Memory B cell (primary cell): ENCODE measurements around the gene NTM.
"Not testable (repeated sequence)": the region's sequence is repeated elsewhere in the genome, so short reads cannot be mapped to it uniquely, and the experiment has no call there.

Experiments used
- ATAC-seq: fragments of 150-1000 bp; cut with Tn5 transposase; 2 replicates; pipeline ENCODE4 v1.10.0; 2021; ENCODE audit warnings: low read depth, mild to moderate bottlenecking, moderate library complexity
- DNase-seq, 2 donors: peaks; one replicate each; pipeline ENCODE4 v3.0.0; 2022; ENCODE audit warnings: low spot score in 2 of 2
- H3K27ac Mint-ChIP-seq: one replicate; pipeline ENCODE4 v1.8.0; 2022; ENCODE audit warnings: mild to moderate bottlenecking, moderate library complexity, mixed read lengths
- H3K27me3 Mint-ChIP-seq: one replicate; pipeline ENCODE4 v1.8.0; 2022; ENCODE audit warnings: mixed read lengths
- H3K36me3 Mint-ChIP-seq: one replicate; pipeline ENCODE4 v1.8.0; 2022; ENCODE audit warnings: mild to moderate bottlenecking, mixed read lengths
- H3K4me1 Mint-ChIP-seq: one replicate; pipeline ENCODE4 v1.8.0; 2022; ENCODE audit warnings: mixed read lengths
- H3K4me3 Mint-ChIP-seq: one replicate; pipeline ENCODE4 v1.8.0; 2022; ENCODE audit warnings: mild to moderate bottlenecking, moderate library complexity, mixed read lengths
- H3K9me3 Mint-ChIP-seq: one replicate; pipeline ENCODE4 v1.8.0; 2022; ENCODE audit warnings: mixed read lengths

The NTM gene

GRCh38 chr11:131899950-131900580, 529.6 kb downstream of the NTM start:
- DNase-seq (no peak), ATAC-seq (no peak)
- Mint-ChIP-seq H3K27ac (no peak overlapping the region), H3K27me3 (no peaks in the 10 kb centered on the region), H3K36me3 (no peaks in the 10 kb centered on the region), H3K4me3 (no peak overlapping the region), H3K9me3 (peaks cover 5% of the 10 kb centered on the region), H3K4me1 (no peaks in the 10 kb centered on the region)

- H3K27ac Mint-ChIP-seq = no peak overlapping the region
- no peak overlapping the region for H3K4me3 Mint-ChIP-seq
- no peaks in the 10 kb centered on the region for H3K27me3 Mint-ChIP-seq
- H3K36me3 Mint-ChIP-seq = no peaks in the 10 kb centered on the region
- no peaks in the 10 kb centered on the region for H3K4me1 Mint-ChIP-seq
- no peak for ATAC-seq
- peaks cover 3% of the 10 kb centered on the region for H3K9me3 Mint-ChIP-seq
- no peak for DNase-seq
Measured at GRCh38 chr11:131902421-131902820, 532.0 kb downstream of the NTM start.

- ATAC-seq (no peak), DNase-seq (no peak)
- Mint-ChIP-seq H3K27me3 (no peaks in the 10 kb centered on the region), H3K9me3 (peaks cover 3% of the 10 kb centered on the region), H3K27ac (no peak overlapping the region), H3K36me3 (no peaks in the 10 kb centered on the region), H3K4me3 (no peak overlapping the region), H3K4me1 (no peaks in the 10 kb centered on the region)
Measured at GRCh38 chr11:131903074-131903473, 532.7 kb downstream of the NTM start.

- no peak overlapping the region for H3K27ac Mint-ChIP-seq
- H3K27me3 Mint-ChIP-seq = peaks cover 2% of the 10 kb centered on the region
- no peak overlapping the region for H3K4me3 Mint-ChIP-seq
- H3K4me1 Mint-ChIP-seq = no peaks in the 10 kb centered on the region
- no peak for DNase-seq
- peaks cover 3% of the 10 kb centered on the region for H3K9me3 Mint-ChIP-seq
- no peaks in the 10 kb centered on the region for H3K36me3 Mint-ChIP-seq
- no peak for ATAC-seq
Measured at GRCh38 chr11:131904756-131905155, 534.3 kb downstream of the NTM start.

GRCh38 chr11:131906963-131907362, 536.5 kb downstream of the NTM start:
- no peak for DNase-seq
- H3K4me1 Mint-ChIP-seq = no peaks in the 10 kb centered on the region
- no peak for ATAC-seq
- H3K4me3 Mint-ChIP-seq = no peak overlapping the region
- no peaks in the 10 kb centered on the region for H3K36me3 Mint-ChIP-seq
- H3K27me3 Mint-ChIP-seq = peaks cover 4% of the 10 kb centered on the region
- H3K27ac Mint-ChIP-seq = no peak overlapping the region
- peaks cover 1% of the 10 kb centered on the region for H3K9me3 Mint-ChIP-seq

- no peak for DNase-seq
- peaks cover 5% of the 10 kb centered on the region for H3K27me3 Mint-ChIP-seq
- H3K9me3 Mint-ChIP-seq = peaks cover 1% of the 10 kb centered on the region
- H3K36me3 Mint-ChIP-seq = no peaks in the 10 kb centered on the region
- no peak for ATAC-seq
- H3K4me1 Mint-ChIP-seq = no peaks in the 10 kb centered on the region
- H3K27ac Mint-ChIP-seq = no peak overlapping the region
- no peak overlapping the region for H3K4me3 Mint-ChIP-seq
Measured at GRCh38 chr11:131907371-131907770, 537.0 kb downstream of the NTM start.

- Mint-ChIP-seq H3K4me1 (no peaks in the 10 kb centered on the region), H3K36me3 (no peaks in the 10 kb centered on the region), H3K27ac (no peak overlapping the region), H3K4me3 (no peak overlapping the region), H3K27me3 (peaks cover 5% of the 10 kb centered on the region), H3K9me3 (no peaks in the 10 kb centered on the region)
- ATAC-seq = no peak
- DNase-seq = no peak
Measured at GRCh38 chr11:131908316-131908715, 537.9 kb downstream of the NTM start.

GRCh38 chr11:131909426-131910177, 539.2 kb downstream of the NTM start:
- peaks cover 5% of the 10 kb centered on the region for H3K27me3 Mint-ChIP-seq
- no peak overlapping the region for H3K27ac Mint-ChIP-seq
- no peaks in the 10 kb centered on the region for H3K36me3 Mint-ChIP-seq
- no peak overlapping the region for H3K4me3 Mint-ChIP-seq
- ATAC-seq (no peak), DNase-seq (no peak)
- no peaks in the 10 kb centered on the region for H3K4me1 Mint-ChIP-seq
- H3K9me3 Mint-ChIP-seq = no peaks in the 10 kb centered on the region

- peaks cover 5% of the 10 kb centered on the region for H3K27me3 Mint-ChIP-seq
- H3K27ac Mint-ChIP-seq = no peak overlapping the region
- no peak overlapping the region for H3K4me3 Mint-ChIP-seq
Measured at GRCh38 chr11:131910178-131910522, 539.7 kb downstream of the NTM start.

GRCh38 chr11:131910523-131911387, 540.3 kb downstream of the NTM start:
- ATAC-seq (no peak), DNase-seq (no peak)
- no peaks in the 10 kb centered on the region for H3K4me1 Mint-ChIP-seq
- H3K27me3 Mint-ChIP-seq = peaks cover 5% of the 10 kb centered on the region
- H3K36me3 Mint-ChIP-seq = no peaks in the 10 kb centered on the region
- no peak overlapping the region for H3K27ac Mint-ChIP-seq
- H3K4me3 Mint-ChIP-seq = no peak overlapping the region
- no peaks in the 10 kb centered on the region for H3K9me3 Mint-ChIP-seq

More at GRCh38 chr11:131910178-131910522, 539.7 kb downstream of the NTM start:
- no peaks in the 10 kb centered on the region for H3K4me1 Mint-ChIP-seq
- ATAC-seq (no peak), DNase-seq (no peak)
- H3K36me3 Mint-ChIP-seq = no peaks in the 10 kb centered on the region
- H3K9me3 Mint-ChIP-seq = no peaks in the 10 kb centered on the region

- not testable (repeated sequence) for DNase-seq, H3K9me3 Mint-ChIP-seq, H3K4me1 Mint-ChIP-seq, ATAC-seq, H3K27me3 Mint-ChIP-seq, H3K4me3 Mint-ChIP-seq, H3K27ac Mint-ChIP-seq, H3K36me3 Mint-ChIP-seq
Measured at GRCh38 chr11:131911388-131912032, 541.1 kb downstream of the NTM start.

GRCh38 chr11:131912134-131912533, 541.7 kb downstream of the NTM start:
- H3K36me3 Mint-ChIP-seq = no peaks in the 10 kb centered on the region
- ATAC-seq (no peak), DNase-seq (no peak)
- no peaks in the 10 kb centered on the region for H3K9me3 Mint-ChIP-seq
- no peaks in the 10 kb centered on the region for H3K4me1 Mint-ChIP-seq
- H3K4me3 Mint-ChIP-seq = no peak overlapping the region
- peaks cover 5% of the 10 kb centered on the region for H3K27me3 Mint-ChIP-seq
- H3K27ac Mint-ChIP-seq = no peak overlapping the region

- no peak for DNase-seq
- Mint-ChIP-seq H3K36me3 (no peaks in the 10 kb centered on the region), H3K9me3 (no peaks in the 10 kb centered on the region), H3K4me3 (no peak overlapping the region), H3K27me3 (peaks cover 5% of the 10 kb centered on the region), H3K4me1 (no peaks in the 10 kb centered on the region), H3K27ac (no peak overlapping the region)
- no peak for ATAC-seq
Measured at GRCh38 chr11:131913267-131913666, 542.9 kb downstream of the NTM start.

GRCh38 chr11:131914361-131914774, 544.0 kb downstream of the NTM start:
- no peaks in the 10 kb centered on the region for H3K36me3 Mint-ChIP-seq
- peaks cover 2% of the 10 kb centered on the region for H3K9me3 Mint-ChIP-seq
- DNase-seq = no peak
- peaks cover 3% of the 10 kb centered on the region for H3K27me3 Mint-ChIP-seq
- no peak for ATAC-seq
- H3K4me3 Mint-ChIP-seq = no peak overlapping the region
- H3K27ac Mint-ChIP-seq = no peak overlapping the region
- H3K4me1 Mint-ChIP-seq = no peaks in the 10 kb centered on the region
